NCI-H82 (cell line): ENCODE data around the gene CELF2.
A peak's percentile ranks its signal among the peaks of the same experiment; 100 is the strongest.

Experiments
- DNase-seq: peaks from one replicate; lab custom pipeline; 2025; lab: John Stamatoyannopoulos, UW

The CELF2 gene

GRCh38 chr10:11131112-11131639 is 113.5 kb downstream of the CELF2 start:
- DNase-seq: no peak

GRCh38 chr10:11134411-11134810 is 116.7 kb downstream of the CELF2 start:
- DNase-seq: no peak

GRCh38 chr10:11135709-11136108 is 118.0 kb downstream of the CELF2 start:
- DNase-seq: no peak

- DNase-seq: no peak
Observed at GRCh38 chr10:11138314-11139033, 120.8 kb downstream of the CELF2 start.

- no peak for DNase-seq
Observed at GRCh38 chr10:11140963-11141362, 123.3 kb downstream of the CELF2 start.

GRCh38 chr10:11141571-11142091 is 124.0 kb downstream of the CELF2 start:
- no peak for DNase-seq

GRCh38 chr10:11142777-11143176 is 125.1 kb downstream of the CELF2 start:
- DNase-seq: no peak

GRCh38 chr10:11143242-11143641 is 125.6 kb downstream of the CELF2 start:
- DNase-seq: no peak

- DNase-seq: no peak
Observed at GRCh38 chr10:11144626-11145494, 127.2 kb downstream of the CELF2 start.

GRCh38 chr10:11145495-11145855 is 127.8 kb downstream of the CELF2 start:
- DNase-seq: no peak

- DNase-seq: no peak
Observed at GRCh38 chr10:11146402-11147171, 128.9 kb downstream of the CELF2 start.

- DNase-seq: no peak
Observed at GRCh38 chr10:11147722-11148121, 130.1 kb downstream of the CELF2 start.

GRCh38 chr10:11148142-11149028 is 130.7 kb downstream of the CELF2 start:
- no peak for DNase-seq

- no peak for DNase-seq
Observed at GRCh38 chr10:11149807-11150141, 132.1 kb downstream of the CELF2 start.

- no peak for DNase-seq
Observed at GRCh38 chr10:11150231-11150731, 132.6 kb downstream of the CELF2 start.

- DNase-seq: no peak
Observed at GRCh38 chr10:11150879-11151415, 133.3 kb downstream of the CELF2 start.

- peak; percentile 3 for DNase-seq
Observed at GRCh38 chr10:11152801-11153200, 135.1 kb downstream of the CELF2 start.

- DNase-seq: no peak
Observed at GRCh38 chr10:11153245-11153644, 135.6 kb downstream of the CELF2 start.

GRCh38 chr10:11153766-11154165 is 136.1 kb downstream of the CELF2 start:
- peak; percentile 19 for DNase-seq

GRCh38 chr10:11154333-11154732 is 136.7 kb downstream of the CELF2 start:
- no peak for DNase-seq
